Loucy (cell line): ENCODE measurements around the gene NEK4.

Experiments
- H2AFZ ChIP-seq: fragments of 200-600 bp; sonication (generic); 2 replicates; pipeline ENCODE4 v1.6.0; 2016; ENCODE audit warnings: antibody characterized with exemption, mild to moderate bottlenecking, low read length, moderate library complexity
- H3F3A ChIP-seq: fragments of 200-600 bp; 2 replicates; pipeline ENCODE4 v1.6.0; 2016; ENCODE audit warnings: antibody characterized with exemption, low read depth, mild to moderate bottlenecking
- H3K27me3 ChIP-seq: fragments of 200-600 bp; sonication (generic); 2 replicates; pipeline ENCODE4 v1.6.1; 2014; ENCODE audit warnings: low read length, mild to moderate bottlenecking; ENCODE audit not compliant: insufficient read depth, poor library complexity, severe bottlenecking
- H3K36me3 ChIP-seq: fragments of 200-600 bp; sonication (generic); 2 replicates; pipeline ENCODE4 v1.6.1; 2016; ENCODE audit warnings: low read length; ENCODE audit not compliant: insufficient read depth
- H3K4me1 ChIP-seq: fragments of 200-600 bp; sonication (generic); 2 replicates; pipeline ENCODE4 v1.5.1; 2014; ENCODE audit warnings: low read length, mild to moderate bottlenecking; ENCODE audit not compliant: insufficient read depth, poor library complexity, severe bottlenecking
- H3K4me2 ChIP-seq: fragments of 200-600 bp; sonication (generic); 2 replicates; pipeline ENCODE4 v1.6.0; 2014; ENCODE audit warnings: antibody characterized with exemption, low read length, low read depth, mild to moderate bottlenecking; ENCODE audit not compliant: poor library complexity, severe bottlenecking
- H3K4me3 ChIP-seq: fragments of 200-600 bp; sonication (generic); 2 replicates; pipeline ENCODE4 v1.5.1; 2014; ENCODE audit warnings: low read length, mild to moderate bottlenecking, mixed read lengths; ENCODE audit not compliant: poor library complexity, severe bottlenecking
- H3K79me2 ChIP-seq: fragments of 200-600 bp; sonication (generic); 2 replicates; pipeline ENCODE4 v1.6.1; 2014; ENCODE audit warnings: low read length; ENCODE audit not compliant: insufficient read depth
- H3K9ac ChIP-seq: fragments of 200-600 bp; sonication (generic); 2 replicates; pipeline ENCODE4 v1.6.0; 2014; ENCODE audit warnings: mild to moderate bottlenecking, low read depth, low read length, moderate library complexity; ENCODE audit not compliant: poor library complexity, severe bottlenecking
- H3K9me2 ChIP-seq: fragments of 200-600 bp; sonication (generic); replicated peaks from 2 replicates; pipeline ENCODE4 v1.6.1; 2016; ENCODE audit warnings: low read depth, low read length, mixed read lengths
- H3K9me3 ChIP-seq: fragments of 200-600 bp; sonication (generic); 2 replicates; pipeline ENCODE4 v1.6.1; 2014; ENCODE audit warnings: mild to moderate bottlenecking, antibody characterized with exemption, low read length, low read depth; ENCODE audit not compliant: insufficient read depth
- H4K20me1 ChIP-seq: fragments of 200-600 bp; sonication (generic); 2 replicates; pipeline ENCODE4 v1.6.0; 2014; ENCODE audit warnings: antibody characterized with exemption, low read length, mild to moderate bottlenecking; ENCODE audit not compliant: insufficient read depth, poor library complexity, severe bottlenecking
- EZH2phosphoT487 ChIP-seq: fragments of 200-600 bp; IDR thresholded peaks from 2 replicates; pipeline ENCODE4 v1.6.1; 2018; ENCODE audit warnings: antibody characterized with exemption, mild to moderate bottlenecking, moderate library complexity, borderline replicate concordance
- TF ChIP-seq, protein P1 (sequence below): fragments of 200-600 bp; sonication (generic); conservative IDR thresholded peaks from 2 replicates; pipeline ENCODE4 v1.5.1; 2014; ENCODE audit warnings: mild to moderate bottlenecking, antibody characterized with exemption, low read length

Gene NEK4

DNA sequence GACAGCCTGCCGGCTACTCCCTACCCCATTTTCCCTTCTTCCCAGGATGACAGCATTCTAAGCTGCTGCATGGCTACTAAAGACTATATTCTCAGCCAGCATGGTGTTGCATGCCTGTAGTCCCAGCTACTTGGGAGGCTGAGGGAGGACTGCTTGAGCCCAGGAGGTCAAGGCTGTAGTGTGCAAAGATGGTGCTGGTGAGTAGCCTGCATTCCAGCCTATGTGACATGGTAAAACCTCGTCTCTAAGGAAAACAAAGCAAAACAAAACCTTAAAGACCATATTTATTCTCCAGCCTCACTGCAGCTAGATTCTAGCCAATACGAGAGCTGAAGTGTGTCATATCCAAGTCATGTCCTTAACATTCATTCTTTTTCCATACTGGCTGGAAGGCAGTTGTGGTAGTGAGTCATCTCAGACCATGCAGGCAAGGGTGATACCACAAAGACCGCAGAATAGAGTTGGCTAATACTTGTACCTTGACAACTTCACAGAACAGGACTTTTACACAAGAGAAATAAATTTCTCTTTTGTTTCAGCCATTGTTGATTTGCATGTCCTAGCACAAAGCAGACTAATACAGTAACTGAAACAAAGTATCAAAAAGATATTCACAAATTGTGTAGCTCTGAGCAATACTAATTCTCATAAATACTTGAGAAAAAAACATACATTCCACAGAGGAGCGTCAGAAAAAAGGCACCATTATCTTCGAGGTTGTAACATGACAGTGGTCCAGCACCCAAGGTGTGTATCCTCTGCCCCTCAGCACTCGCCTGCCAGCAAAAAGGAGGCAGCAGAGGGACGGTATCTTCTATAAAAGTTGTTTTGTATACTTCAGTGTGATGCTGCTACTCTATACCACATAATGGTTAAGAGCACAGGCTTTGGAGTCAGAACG is 99.9 kb downstream of the NEK4 start:
- Histone ChIP-seq H3K4me2 (peak overlapping the region; percentile 39), H3K9me3 (no peaks in the 10 kb centered on the region), H3K79me2 (peaks cover 10% of the 10 kb centered on the region; the same call in 1 of the 2 replicates), H3K27me3 (no peaks in the 10 kb centered on the region), H3K4me1 (peaks cover 20% of the 10 kb centered on the region), H4K20me1 (no peaks in the 10 kb centered on the region), H3K36me3 (peaks cover 48% of the 10 kb centered on the region; the same call in 1 of the 2 replicates), H3K9me2 (no peaks in the 10 kb centered on the region), H3F3A (no peaks in the 10 kb centered on the region), H2AFZ (no peak overlapping the region), H3K4me3 (peak overlapping the region; percentile 11), H3K9ac (no peak overlapping the region)
- TF ChIP-seq EZH2phosphoT487: no peak
- TF ChIP-seq, protein P1, sequence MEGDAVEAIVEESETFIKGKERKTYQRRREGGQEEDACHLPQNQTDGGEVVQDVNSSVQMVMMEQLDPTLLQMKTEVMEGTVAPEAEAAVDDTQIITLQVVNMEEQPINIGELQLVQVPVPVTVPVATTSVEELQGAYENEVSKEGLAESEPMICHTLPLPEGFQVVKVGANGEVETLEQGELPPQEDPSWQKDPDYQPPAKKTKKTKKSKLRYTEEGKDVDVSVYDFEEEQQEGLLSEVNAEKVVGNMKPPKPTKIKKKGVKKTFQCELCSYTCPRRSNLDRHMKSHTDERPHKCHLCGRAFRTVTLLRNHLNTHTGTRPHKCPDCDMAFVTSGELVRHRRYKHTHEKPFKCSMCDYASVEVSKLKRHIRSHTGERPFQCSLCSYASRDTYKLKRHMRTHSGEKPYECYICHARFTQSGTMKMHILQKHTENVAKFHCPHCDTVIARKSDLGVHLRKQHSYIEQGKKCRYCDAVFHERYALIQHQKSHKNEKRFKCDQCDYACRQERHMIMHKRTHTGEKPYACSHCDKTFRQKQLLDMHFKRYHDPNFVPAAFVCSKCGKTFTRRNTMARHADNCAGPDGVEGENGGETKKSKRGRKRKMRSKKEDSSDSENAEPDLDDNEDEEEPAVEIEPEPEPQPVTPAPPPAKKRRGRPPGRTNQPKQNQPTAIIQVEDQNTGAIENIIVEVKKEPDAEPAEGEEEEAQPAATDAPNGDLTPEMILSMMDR: no peak

DNA sequence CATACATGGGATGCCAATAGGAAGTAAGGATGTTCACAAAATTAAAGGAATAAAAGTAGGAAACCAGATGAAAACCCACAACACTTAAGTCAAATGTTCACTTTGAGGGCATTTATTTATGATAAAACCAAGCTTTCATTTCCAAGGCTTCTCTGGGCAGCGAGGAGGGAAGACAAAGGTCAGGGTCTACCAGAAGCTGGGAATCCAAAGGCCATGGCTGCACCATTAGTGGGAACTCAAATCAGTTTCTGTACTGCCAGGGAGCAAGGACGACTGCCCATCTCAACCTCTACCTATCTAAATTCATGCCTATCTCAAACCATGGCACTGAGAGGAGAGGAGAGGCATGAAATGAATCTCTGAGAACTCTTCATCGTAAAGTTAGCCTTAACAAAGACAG is 107.6 kb downstream of the NEK4 start:
- H3K4me3 ChIP-seq: no peak overlapping the region
- H3K9me3 ChIP-seq: no peaks in the 10 kb centered on the region
- no peaks in the 10 kb centered on the region for H3K9me2 ChIP-seq
- H3K27me3 ChIP-seq: no peaks in the 10 kb centered on the region
- H3K4me1 ChIP-seq: no peaks in the 10 kb centered on the region
- no peak overlapping the region for H2AFZ ChIP-seq
- TF ChIP-seq, protein P1: no peak
- no peak for TF ChIP-seq EZH2phosphoT487
- no peaks in the 10 kb centered on the region for H3K79me2 ChIP-seq
- no peaks in the 10 kb centered on the region for H3F3A ChIP-seq
- H3K36me3 ChIP-seq: peaks cover 78% of the 10 kb centered on the region
- no peaks in the 10 kb centered on the region for H4K20me1 ChIP-seq
- no peak overlapping the region for H3K4me2 ChIP-seq
- H3K9ac ChIP-seq: no peak overlapping the region

DNA sequence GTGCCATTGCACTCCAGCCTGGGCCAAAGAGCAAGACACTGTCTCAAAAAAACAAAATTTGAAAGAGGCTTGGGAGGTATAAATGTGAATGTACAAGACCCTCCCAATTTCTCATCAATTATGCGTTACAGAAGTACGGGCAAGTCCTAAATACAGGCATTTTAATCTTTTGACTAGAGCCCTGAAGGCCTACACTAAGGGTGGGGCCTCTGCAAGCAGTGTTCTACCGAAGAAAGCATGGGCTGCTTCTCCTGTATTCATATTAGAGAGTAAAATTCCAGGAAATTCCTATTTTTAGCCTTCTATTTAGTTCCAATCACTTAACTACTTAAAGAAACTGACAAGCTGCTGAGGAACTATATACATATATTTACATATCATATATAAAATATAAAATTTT is 110.7 kb downstream of the NEK4 start:
- H3K27me3 ChIP-seq: no peaks in the 10 kb centered on the region
- no peaks in the 10 kb centered on the region for H3K9me2 ChIP-seq
- H3K9ac ChIP-seq: no peak overlapping the region
- no peak overlapping the region for H3K4me3 ChIP-seq
- TF ChIP-seq, protein P1: no peak
- no peak for TF ChIP-seq EZH2phosphoT487
- H3K9me3 ChIP-seq: no peaks in the 10 kb centered on the region
- no peaks in the 10 kb centered on the region for H4K20me1 ChIP-seq
- H3K4me1 ChIP-seq: no peaks in the 10 kb centered on the region
- no peak overlapping the region for H3K4me2 ChIP-seq
- H2AFZ ChIP-seq: no peak overlapping the region
- no peaks in the 10 kb centered on the region for H3F3A ChIP-seq
- no peaks in the 10 kb centered on the region for H3K79me2 ChIP-seq
- peaks cover 85% of the 10 kb centered on the region for H3K36me3 ChIP-seq
